H9 (cell line): Measurements from ENCODE around the gene RARB. TPM values are rescaled to one million over a fixed set of nuclear protein-coding genes. Genes with fewer than 3 reads are reported as not detected.
A peak's percentile ranks its signal among the peaks of the same experiment; 100 is the strongest.

Experiments
- DNase-seq: peaks from one replicate; pipeline ENCODE4 v3.0.0-alpha.2; 2017
- H2AFZ ChIP-seq: one replicate; pipeline ENCODE4 v1.6.1; 2013; ENCODE audit warnings: mild to moderate bottlenecking, low read length, control low read depth, moderate library complexity
- H2AK5ac ChIP-seq: 2 replicates; pipeline ENCODE4 v1.6.1; 2013; ENCODE audit warnings: low read length, control low read depth, mixed read lengths; ENCODE audit not compliant: insufficient read length
- H2BK120ac ChIP-seq: one replicate; pipeline ENCODE4 v1.6.1; 2013; ENCODE audit warnings: low read depth, mild to moderate bottlenecking, low read length, control low read depth, inconsistent platforms; ENCODE audit not compliant: poor library complexity, severe bottlenecking
- H2BK12ac ChIP-seq: 2 replicates; pipeline ENCODE4 v1.6.1; 2013; ENCODE audit warnings: low read length, control low read depth, mixed read lengths, low read depth; ENCODE audit not compliant: insufficient read length
- H2BK15ac ChIP-seq: 2 replicates; pipeline ENCODE4 v1.6.1; 2013; ENCODE audit warnings: low read depth, low read length, control low read depth
- H2BK20ac ChIP-seq: one replicate; pipeline ENCODE4 v1.6.1; 2013; ENCODE audit warnings: low read depth, mild to moderate bottlenecking, low read length, control low read depth, inconsistent platforms; ENCODE audit not compliant: poor library complexity, severe bottlenecking
- H2BK5ac ChIP-seq: 2 replicates; pipeline ENCODE4 v1.6.1; 2013; ENCODE audit warnings: low read length, control low read depth, mixed read lengths; ENCODE audit not compliant: insufficient read length
- H3K14ac ChIP-seq: 2 replicates; pipeline ENCODE4 v1.6.1; 2013; ENCODE audit warnings: low read length, control low read depth; ENCODE audit not compliant: insufficient read depth
- H3K18ac ChIP-seq: 2 replicates; pipeline ENCODE4 v1.6.1; 2013; ENCODE audit warnings: low read depth, mild to moderate bottlenecking, mixed read lengths, low read length, control low read depth; ENCODE audit not compliant: insufficient read length
- H3K23ac ChIP-seq: 2 replicates; pipeline ENCODE4 v1.6.1; 2013; ENCODE audit warnings: low read length, control low read depth, mixed read lengths, low read depth; ENCODE audit not compliant: insufficient read length
- H3K23me2 ChIP-seq: 2 replicates; pipeline ENCODE4 v1.6.1; 2013; ENCODE audit warnings: low read depth, mild to moderate bottlenecking, mixed read lengths, low read length, control low read depth; ENCODE audit not compliant: insufficient read length, poor library complexity, severe bottlenecking
- H3K27ac ChIP-seq: 2 replicates; pipeline ENCODE4 v1.5.1; 2013; ENCODE audit warnings: low read length, control low read depth, mixed read lengths, low read depth; ENCODE audit not compliant: insufficient read length
- H3K27me3 ChIP-seq: 2 replicates; pipeline ENCODE4 v1.6.1; 2013; ENCODE audit warnings: low read length, control low read depth, inconsistent platforms; ENCODE audit not compliant: insufficient read depth
- H3K4ac ChIP-seq: 2 replicates; pipeline ENCODE4 v1.6.1; 2013; ENCODE audit warnings: low read depth, mild to moderate bottlenecking, control low read depth, inconsistent platforms, low read length, moderate library complexity
- H3K4me1 ChIP-seq: 2 replicates; pipeline ENCODE4 v1.6.1; 2013; ENCODE audit warnings: low read length, control low read depth, inconsistent platforms; ENCODE audit not compliant: insufficient read depth
- H3K4me2 ChIP-seq: 2 replicates; pipeline ENCODE4 v1.6.1; 2013; ENCODE audit warnings: low read length, control low read depth, mixed read lengths; ENCODE audit not compliant: insufficient read length, insufficient read depth
- H3K56ac ChIP-seq: 2 replicates; pipeline ENCODE4 v1.6.1; 2013; ENCODE audit warnings: low read depth, mild to moderate bottlenecking, mixed read lengths, low read length, control low read depth; ENCODE audit not compliant: insufficient read length
- H3K79me1 ChIP-seq: 2 replicates; pipeline ENCODE4 v1.6.1; 2013; ENCODE audit warnings: low read depth, mild to moderate bottlenecking, moderate library complexity, low read length, control low read depth, inconsistent platforms; ENCODE audit not compliant: insufficient read depth, poor library complexity, severe bottlenecking
- H3K79me2 ChIP-seq: 2 replicates; pipeline ENCODE4 v1.6.1; 2013; ENCODE audit warnings: low read length, control low read depth, inconsistent platforms; ENCODE audit not compliant: insufficient read depth
- H3K9ac ChIP-seq: 2 replicates; pipeline ENCODE4 v1.6.1; 2013; ENCODE audit warnings: low read length, control low read depth, mixed read lengths; ENCODE audit not compliant: insufficient read length; ENCODE audit errors: extremely low read depth
- H3K9me3 ChIP-seq: one replicate; pipeline ENCODE4 v1.6.1; 2013; ENCODE audit warnings: low read depth, low read length, inconsistent platforms; ENCODE audit not compliant: control insufficient read depth
- H3T11ph ChIP-seq: one replicate; pipeline ENCODE4 v1.6.1; 2013; ENCODE audit warnings: mild to moderate bottlenecking, low read length, control low read depth, inconsistent platforms
- H4K20me1 ChIP-seq: one replicate; pipeline ENCODE4 v1.6.1; 2013; ENCODE audit not compliant: control insufficient read depth, insufficient read length, insufficient read depth
- H4K5ac ChIP-seq: 2 replicates; pipeline ENCODE4 v1.6.1; 2013; ENCODE audit warnings: low read depth, mild to moderate bottlenecking, mixed read lengths, low read length, control low read depth; ENCODE audit not compliant: insufficient read length
- H4K8ac ChIP-seq: replicated peaks from 2 replicates; pipeline ENCODE4 v1.6.1; 2013; ENCODE audit warnings: low read length, control low read depth, mixed read lengths, low read depth; ENCODE audit not compliant: insufficient read length
- H4K91ac ChIP-seq: 2 replicates; pipeline ENCODE4 v1.6.1; 2013; ENCODE audit warnings: low read depth, mild to moderate bottlenecking, moderate library complexity, mixed read lengths, low read length, control low read depth; ENCODE audit not compliant: insufficient read length
- H3K27ac Mint-ChIP-seq, 3 experiments: 2 replicates in 2 of 3; 3 replicates in 1 of 3; pipeline ENCODE4 v1.8.0; 2020 to 2021; ENCODE audit warnings: mixed read lengths in 3 of 3, mild to moderate bottlenecking in 1 of 3, moderate library complexity in 1 of 3
- H3K27me3 Mint-ChIP-seq: 2 replicates; pipeline ENCODE4 v1.8.0; 2021; ENCODE audit warnings: low read depth, mild to moderate bottlenecking, moderate library complexity, mixed read lengths
- H3K36me3 Mint-ChIP-seq, 3 experiments: 2 replicates in 2 of 3; 3 replicates in 1 of 3; pipeline ENCODE4 v1.8.0; 2020 to 2021; ENCODE audit warnings: low read depth in 3 of 3, mixed read lengths in 3 of 3; ENCODE audit not compliant: insufficient read depth in 1 of 3
- H3K4me1 Mint-ChIP-seq, 2 experiments: 2 replicates each; pipeline ENCODE4 v1.8.0; 2020; ENCODE audit warnings: mixed read lengths in 2 of 2
- H3K4me3 Mint-ChIP-seq, 2 experiments: 2 replicates in 1 of 2; 3 replicates in 1 of 2; pipeline ENCODE4 v1.8.0; 2020 to 2021; ENCODE audit warnings: mild to moderate bottlenecking in 2 of 2, mixed read lengths in 2 of 2, moderate library complexity in 1 of 2
- H3K9me3 Mint-ChIP-seq, 2 experiments: 2 replicates in 1 of 2; 3 replicates in 1 of 2; pipeline ENCODE4 v1.8.0; 2020; ENCODE audit warnings: mild to moderate bottlenecking in 2 of 2, mixed read lengths in 2 of 2, moderate library complexity in 1 of 2
- CTCF ChIP-seq: fragments of 200-600 bp; sonication (generic); conservative IDR thresholded peaks from 3 replicates; pipeline ENCODE4 v1.8.0; 2021; ENCODE audit warnings: antibody characterized with exemption, mild to moderate bottlenecking
- WGBS: extraction: QIAGEN DNeasy Blood & Tissue Kit; methylation state at CpG from one replicate; pipeline ENCODE4 v1.1.7; 2013; ENCODE audit warnings: missing lambda C conversion rate, low lambda C conversion rate, mixed read lengths; ENCODE audit not compliant: insufficient read length; ENCODE audit errors: extremely low coverage; 5-methylcytosine and 5-hydroxymethylcytosine counted together
- total RNA-seq: library from RNA; stranded (reverse); gene quantifications from 2 replicates; pipeline ENCODE4 v1.2.1, GENCODE V29; 2021

The RARB gene
- total RNA-seq, 1 experiment from 2014 or later, result 0.22 TPM

GRCh38 chr3:25508901-25509300 lies 80.8 kb downstream of the RARB start:
- no peak for TF ChIP-seq CTCF
- no peak overlapping the region for H3K27ac ChIP-seq
- no peak overlapping the region for H3K14ac ChIP-seq

More at GRCh38 chr3:25508901-25509300, 80.8 kb downstream of the RARB start:
- Histone ChIP-seq H3K79me2 (no peaks in the 10 kb centered on the region), H2BK12ac (no peak overlapping the region), H3K23me2 (no peaks in the 10 kb centered on the region), H3K27me3 (no peaks in the 10 kb centered on the region), H3K79me1 (no peaks in the 10 kb centered on the region), H3K4me2 (no peak overlapping the region), H4K5ac (no peak overlapping the region), H3K9me3 (no peaks in the 10 kb centered on the region), H3T11ph (no peak overlapping the region), H3K18ac (no peak overlapping the region), H4K8ac (no peak overlapping the region), H2BK120ac (no peak overlapping the region), H3K9ac (no peak overlapping the region), H3K56ac (no peak overlapping the region), H4K20me1 (no peaks in the 10 kb centered on the region), H2BK5ac (no peak overlapping the region), H3K4ac (no peak overlapping the region), H3K23ac (no peak overlapping the region), H4K91ac (no peak overlapping the region), H3K4me1 (no peaks in the 10 kb centered on the region; the same call in 1 of the 2 replicates), H2BK15ac (no peak overlapping the region), H2AFZ (no peak overlapping the region), H2BK20ac (no peak overlapping the region), H2AK5ac (no peak overlapping the region)
- Mint-ChIP-seq H3K36me3 (no peaks in the 10 kb centered on the region), H3K27ac (0 out of 7 replicates have a peak overlapping the region, but pooled peaks of 1 of the 3 experiments have one; percentile 44), H3K27me3 (no peaks in the 10 kb centered on the region), H3K4me1 (peaks cover 8 to 9% of the 10 kb centered on the region in 2 experiments), H3K4me3 (no peak overlapping the region), H3K9me3 (no peaks in the 10 kb centered on the region)
- no CpG with 5 or more reads among the region's 4 CpGs for WGBS
- DNase-seq, result no peak
